IMR-90 (cell line): Measurements from ENCODE around the gene AFF2.

Source experiments
- BHLHE40 ChIP-seq: fragments of 150-350 bp; IDR thresholded peaks from 2 replicates; pipeline ENCODE4 v1.6.1; 2016; ENCODE audit warnings: mild to moderate bottlenecking, low read depth, low read length
- CEBPB ChIP-seq: IDR thresholded peaks from 2 replicates; pipeline ENCODE4 v1.6.1; 2012; ENCODE audit warnings: low read depth, low read length, improper control_type of control experiment
- FOS ChIP-seq: fragments of 150-350 bp; IDR thresholded peaks from 2 replicates; pipeline ENCODE4 v1.6.1; 2016; ENCODE audit warnings: low read depth, low read length
- MAZ ChIP-seq: IDR thresholded peaks from 2 replicates; pipeline ENCODE4 v1.6.1; 2012; ENCODE audit warnings: low read depth, mild to moderate bottlenecking, low read length, improper control_type of control experiment, moderate library complexity, borderline replicate concordance
- MXI1 ChIP-seq: IDR thresholded peaks from 2 replicates; pipeline ENCODE4 v1.6.1; 2012; ENCODE audit warnings: low read depth, mild to moderate bottlenecking, low read length, moderate library complexity, borderline replicate concordance
- POLR2A ChIP-seq: IDR thresholded peaks from 2 replicates; pipeline ENCODE4 v1.6.1; 2012; ENCODE audit warnings: mild to moderate bottlenecking, low read depth, low read length
- RAD21 ChIP-seq: IDR thresholded peaks from 2 replicates; pipeline ENCODE4 v1.6.1; 2012; ENCODE audit warnings: low read length, improper control_type of control experiment
- RCOR1 ChIP-seq: IDR thresholded peaks from 2 replicates; pipeline ENCODE4 v1.6.1; 2012; ENCODE audit warnings: mild to moderate bottlenecking, low read length, improper control_type of control experiment; ENCODE audit not compliant: insufficient replicate concordance
- SMC3 ChIP-seq: fragments of 150-350 bp; IDR thresholded peaks from 2 replicates; pipeline ENCODE4 v1.6.1; 2016; ENCODE audit warnings: low read depth, mild to moderate bottlenecking, antibody characterized with exemption, low read length, moderate library complexity
- TF ChIP-seq, protein P1 (sequence below): conservative IDR thresholded peaks from 2 replicates; pipeline ENCODE4 v1.5.1; 2012; ENCODE audit warnings: mild to moderate bottlenecking, low read depth, low read length, improper control_type of control experiment
- TF ChIP-seq, protein P2 (sequence below): fragments of 150-350 bp; IDR thresholded peaks from 2 replicates; pipeline ENCODE4 v1.6.1; 2017; ENCODE audit warnings: mild to moderate bottlenecking, antibody characterized with exemption, low read length, low read depth
- TF ChIP-seq, protein P3 (sequence below): fragments of 150-350 bp; IDR thresholded peaks from 2 replicates; pipeline ENCODE4 v1.6.1; 2016; ENCODE audit warnings: low read depth, mild to moderate bottlenecking, low read length, moderate library complexity, borderline replicate concordance

DNA sequence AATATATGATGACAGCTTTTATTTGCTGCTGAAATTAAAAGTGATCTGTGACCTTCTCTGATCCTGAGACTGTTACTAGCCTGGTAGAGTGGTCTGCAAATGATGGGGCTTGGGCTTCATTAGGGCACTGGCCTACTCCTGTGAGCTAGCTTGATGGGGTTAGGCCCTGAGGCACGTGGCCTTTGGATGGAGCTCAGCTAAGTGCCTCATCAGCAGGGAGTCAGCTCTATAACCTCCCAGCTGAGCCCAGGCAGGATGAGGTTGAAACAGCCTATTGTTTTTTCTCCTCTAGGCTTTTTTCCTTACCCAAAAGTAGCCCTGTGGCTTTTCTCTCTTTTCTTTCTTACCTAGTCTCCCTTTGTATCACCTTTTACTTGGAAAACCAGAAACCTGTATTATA, 92.2 kb downstream of the AFF2 start:
- TF ChIP-seq, protein P1, sequence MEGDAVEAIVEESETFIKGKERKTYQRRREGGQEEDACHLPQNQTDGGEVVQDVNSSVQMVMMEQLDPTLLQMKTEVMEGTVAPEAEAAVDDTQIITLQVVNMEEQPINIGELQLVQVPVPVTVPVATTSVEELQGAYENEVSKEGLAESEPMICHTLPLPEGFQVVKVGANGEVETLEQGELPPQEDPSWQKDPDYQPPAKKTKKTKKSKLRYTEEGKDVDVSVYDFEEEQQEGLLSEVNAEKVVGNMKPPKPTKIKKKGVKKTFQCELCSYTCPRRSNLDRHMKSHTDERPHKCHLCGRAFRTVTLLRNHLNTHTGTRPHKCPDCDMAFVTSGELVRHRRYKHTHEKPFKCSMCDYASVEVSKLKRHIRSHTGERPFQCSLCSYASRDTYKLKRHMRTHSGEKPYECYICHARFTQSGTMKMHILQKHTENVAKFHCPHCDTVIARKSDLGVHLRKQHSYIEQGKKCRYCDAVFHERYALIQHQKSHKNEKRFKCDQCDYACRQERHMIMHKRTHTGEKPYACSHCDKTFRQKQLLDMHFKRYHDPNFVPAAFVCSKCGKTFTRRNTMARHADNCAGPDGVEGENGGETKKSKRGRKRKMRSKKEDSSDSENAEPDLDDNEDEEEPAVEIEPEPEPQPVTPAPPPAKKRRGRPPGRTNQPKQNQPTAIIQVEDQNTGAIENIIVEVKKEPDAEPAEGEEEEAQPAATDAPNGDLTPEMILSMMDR = no peak
- TF ChIP-seq RAD21 = no peak
- TF ChIP-seq POLR2A = no peak
- no peak for TF ChIP-seq CEBPB
- TF ChIP-seq, protein P2, sequence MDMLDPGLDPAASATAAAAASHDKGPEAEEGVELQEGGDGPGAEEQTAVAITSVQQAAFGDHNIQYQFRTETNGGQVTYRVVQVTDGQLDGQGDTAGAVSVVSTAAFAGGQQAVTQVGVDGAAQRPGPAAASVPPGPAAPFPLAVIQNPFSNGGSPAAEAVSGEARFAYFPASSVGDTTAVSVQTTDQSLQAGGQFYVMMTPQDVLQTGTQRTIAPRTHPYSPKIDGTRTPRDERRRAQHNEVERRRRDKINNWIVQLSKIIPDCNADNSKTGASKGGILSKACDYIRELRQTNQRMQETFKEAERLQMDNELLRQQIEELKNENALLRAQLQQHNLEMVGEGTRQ = no peak
- TF ChIP-seq, protein P3, sequence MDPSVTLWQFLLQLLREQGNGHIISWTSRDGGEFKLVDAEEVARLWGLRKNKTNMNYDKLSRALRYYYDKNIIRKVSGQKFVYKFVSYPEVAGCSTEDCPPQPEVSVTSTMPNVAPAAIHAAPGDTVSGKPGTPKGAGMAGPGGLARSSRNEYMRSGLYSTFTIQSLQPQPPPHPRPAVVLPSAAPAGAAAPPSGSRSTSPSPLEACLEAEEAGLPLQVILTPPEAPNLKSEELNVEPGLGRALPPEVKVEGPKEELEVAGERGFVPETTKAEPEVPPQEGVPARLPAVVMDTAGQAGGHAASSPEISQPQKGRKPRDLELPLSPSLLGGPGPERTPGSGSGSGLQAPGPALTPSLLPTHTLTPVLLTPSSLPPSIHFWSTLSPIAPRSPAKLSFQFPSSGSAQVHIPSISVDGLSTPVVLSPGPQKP = no peak
- TF ChIP-seq FOS = no peak
- TF ChIP-seq BHLHE40 = no peak
- no peak for TF ChIP-seq MAZ
- no peak for TF ChIP-seq MXI1
- no peak for TF ChIP-seq RCOR1
- no peak for TF ChIP-seq SMC3
